GM12878 (cell line): Measurements from ENCODE around the gene IFRD2. TPM values are rescaled to one million over a fixed set of nuclear protein-coding genes. Genes with fewer than 3 reads are reported as not detected.

ENCODE experiments used
- ATAC-seq: fragments of 200-7000 bp; cut with Tn5 transposase; 3 replicates; pipeline ENCODE4 v1.9.1; 2020; ENCODE audit warnings: mild to moderate bottlenecking, moderate library complexity
- BruUV-seq: library from RNA; stranded (reverse); fragments of 400-500 nt; replicated peaks from 2 replicates; lab custom pipeline; 2021; lab: Mats Ljungman, UMichigan
- CTCF ChIA-PET: fragments of 300-600 bp; sonication (Branson Sonifier 250); formaldehyde crosslinking; extraction: SDS; loops from one replicate; lab custom pipeline; 2021; ENCODE audit warnings: inconsistent platforms; lab: Yijun Ruan, JAX
- POLR2A ChIA-PET: fragments of 350-600 bp; formaldehyde crosslinking; extraction: SDS; loops from one replicate; lab custom pipeline; 2021; ENCODE audit warnings: inconsistent platforms; lab: Charles Lee
- RAD21 ChIA-PET: fragments of 300-600 bp; sonication (Branson Sonifier 250); formaldehyde crosslinking; loops from one replicate; lab custom pipeline; 2023; ENCODE audit warnings: antibody characterized with exemption; ENCODE audit not compliant: unreplicated experiment; lab: Charles Lee
- SMC1A ChIA-PET: fragments of 300-600 bp; sonication (Branson Sonifier 250); formaldehyde crosslinking; loops from one replicate; lab custom pipeline; 2023; ENCODE audit not compliant: unreplicated experiment, uncharacterized antibody; lab: Charles Lee
- DNase-seq: peaks from one replicate; pipeline ENCODE4 v3.0.0-alpha.2; 2011; ENCODE audit warnings: low read depth, low spot score
- FAIRE-seq: peaks from 3 replicates; lab custom pipeline; 2011; peaks lifted over from hg19 to GRCh38; lab: Jason Lieb, UNC
- H2AFZ ChIP-seq: 2 replicates; pipeline ENCODE4 v1.6.0; 2011; ENCODE audit warnings: low read depth, low read length, control low read depth; ENCODE audit not compliant: control insufficient read depth
- H3K27ac ChIP-seq: 2 replicates; pipeline ENCODE4 v1.5.1; 2011; ENCODE audit warnings: control low read depth; ENCODE audit not compliant: control insufficient read depth, insufficient read depth
- H3K27me3 ChIP-seq, 2 experiments: replicated peaks in 1 of 2; 2 replicates each; pipeline versions ENCODE4 v1.6.0 to v1.6.1; 2011; ENCODE audit warnings: low read length in 1 of 2; ENCODE audit not compliant: control insufficient read depth in 2 of 2, insufficient read depth in 2 of 2
- H3K36me3 ChIP-seq, 2 experiments: 2 replicates each; pipeline ENCODE4 v1.5.1; 2011; ENCODE audit warnings: low read length in 1 of 2; ENCODE audit not compliant: control insufficient read depth in 2 of 2, insufficient read depth in 2 of 2
- H3K4me1 ChIP-seq: 2 replicates; pipeline ENCODE4 v1.6.1; 2011; ENCODE audit warnings: mild to moderate bottlenecking, low read length, moderate library complexity, mixed read lengths; ENCODE audit not compliant: control insufficient read depth, insufficient read depth
- H3K4me2 ChIP-seq: 2 replicates; pipeline ENCODE4 v1.6.0; 2011; ENCODE audit warnings: control low read depth; ENCODE audit not compliant: control insufficient read depth, insufficient read depth
- H3K4me3 ChIP-seq: fragments of 200-600 bp; sonication (generic); 2 replicates; pipeline ENCODE4 v1.5.1; 2016
- H3K79me2 ChIP-seq: 2 replicates; pipeline ENCODE4 v1.6.0; 2011; ENCODE audit warnings: low read length; ENCODE audit not compliant: control insufficient read depth, insufficient read depth
- H3K9ac ChIP-seq: 2 replicates; pipeline ENCODE4 v1.8.0; 2011; ENCODE audit warnings: low read length, control low read depth, mixed read lengths; ENCODE audit not compliant: control insufficient read depth, insufficient read depth
- H3K9me3 ChIP-seq: replicated peaks from 3 replicates; pipeline ENCODE4 v1.5.1; 2011; ENCODE audit warnings: mild to moderate bottlenecking, low read length; ENCODE audit not compliant: control insufficient read depth, insufficient read depth
- H4K20me1 ChIP-seq: 2 replicates; pipeline ENCODE4 v1.6.0; 2011; ENCODE audit not compliant: control insufficient read depth, insufficient read depth
- IRF4 ChIP-seq: IDR thresholded peaks from 2 replicates; pipeline ENCODE4 v1.6.1; 2011; ENCODE audit warnings: low read depth, low read length
- MEF2B ChIP-seq: fragments of 450-650 bp; IDR thresholded peaks from 2 replicates; pipeline ENCODE4 v1.6.1; 2018; ENCODE audit warnings: mild to moderate bottlenecking, moderate library complexity; ENCODE audit not compliant: partially characterized antibody, poor library complexity, severe bottlenecking
- NR2F1 ChIP-seq: fragments of 450-650 bp; conservative IDR thresholded peaks from 2 replicates; pipeline ENCODE4 v1.6.1; 2017; ENCODE audit warnings: mild to moderate bottlenecking
- POLR2A ChIP-seq: IDR thresholded peaks from 2 replicates; pipeline ENCODE4 v1.6.1; 2011; ENCODE audit warnings: low read depth, mild to moderate bottlenecking, low read length
- SMARCA5 ChIP-seq: fragments of 450-650 bp; IDR thresholded peaks from 2 replicates; pipeline ENCODE4 v1.6.1; 2017; ENCODE audit warnings: mild to moderate bottlenecking
- TAF1 ChIP-seq: IDR thresholded peaks from 2 replicates; pipeline ENCODE4 v1.6.1; 2011; ENCODE audit warnings: mild to moderate bottlenecking, low read depth, low read length, borderline replicate concordance
- WGBS: methylation state at CpG from one replicate; pipeline ENCODE4 v1.1.6; 2016; ENCODE audit warnings: low lambda C conversion rate; ENCODE audit not compliant: insufficient replicate concordance, insufficient coverage; ENCODE audit errors: missing lambda C conversion rate; 5-methylcytosine and 5-hydroxymethylcytosine counted together
- in situ Hi-C: fragments of 300-500 bp; cut with MboI; formaldehyde crosslinking; loops from 9 replicates; pipeline ENCODE4 v1.14.3; 2018; ENCODE audit warnings: mixed read lengths
- intact Hi-C: fragments of 100-400 bp; cut with micrococcal nuclease; formaldehyde crosslinking; loops from one replicate; pipeline ENCODE4 v1.14.2; 2022; ENCODE audit not compliant: unreplicated experiment
- polyA plus RNA-seq, 11 experiments: library from polyadenylated mRNA; depleted of rRNA in 4 of 11; unstranded in 6 of 11; stranded (reverse) in 5 of 11; fragments of >200 nt; fragmentation: Nextera tagmentation in 4 of 11; fragmentation: Illumina TruSeq in 1 of 11; extraction: Ambion mirVana in 4 of 11; extraction: Trizol in 1 of 11; gene quantifications; 1 replicate in 1 of 11; 2 replicates in 10 of 11; pipeline versions ENCODE4 v1.2.1 to v1.2.3, GENCODE V29; 2011 to 2016; ENCODE audit warnings: inconsistent platforms in 2 of 11, missing spikeins in 2 of 11, low read depth in 1 of 11
- total RNA-seq, 4 experiments: library from RNA; depleted of rRNA in 3 of 4; stranded (reverse); fragments of >200 nt in 3 of 4; fragmentation: Illumina TruSeq in 1 of 4; extraction: Trizol in 1 of 4; gene quantifications; 2 replicates each; pipeline versions ENCODE4 v1.2.1 to v1.2.3, GENCODE V29; 2013 to 2021
- TF ChIP-seq, protein P1 (sequence below): fragments of 450-650 bp; IDR thresholded peaks from 2 replicates; pipeline ENCODE4 v1.6.1; 2017; ENCODE audit warnings: mild to moderate bottlenecking
- TF ChIP-seq, protein P2 (sequence below): fragments of 450-650 bp; conservative IDR thresholded peaks from 2 replicates; pipeline ENCODE4 v1.6.1; 2017; ENCODE audit warnings: mild to moderate bottlenecking, moderate library complexity
- TF ChIP-seq, protein P3 (sequence below): fragments of 450-650 bp; IDR thresholded peaks from 2 replicates; pipeline ENCODE4 v1.6.1; 2017; ENCODE audit warnings: mild to moderate bottlenecking, low read depth, inconsistent platforms; ENCODE audit not compliant: poor library complexity, severe bottlenecking

The IFRD2 gene
- total and polyA plus RNA-seq, 10 of the 15 experiments (the other 5 are each of a cell fraction or from before 2014, with no cell fraction given): 19.1 to 153 (median 80.3) TPM

DNA sequence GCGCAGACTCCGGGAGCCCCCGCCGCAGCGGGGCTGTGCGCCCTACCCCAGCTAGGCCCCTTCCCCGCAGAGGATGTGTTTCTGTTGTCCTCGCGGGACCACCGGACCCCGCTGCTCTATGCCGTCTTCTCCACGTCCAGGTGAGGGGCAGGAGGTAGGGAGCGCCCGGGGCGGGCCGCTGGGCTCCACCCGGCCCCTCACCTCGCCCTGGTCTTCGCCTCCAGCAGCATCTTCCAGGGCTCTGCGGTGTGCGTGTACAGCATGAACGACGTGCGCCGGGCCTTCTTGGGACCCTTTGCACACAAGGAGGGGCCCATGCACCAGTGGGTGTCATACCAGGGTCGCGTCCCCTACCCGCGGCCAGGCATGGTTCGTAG is 18.6 kb downstream of the IFRD2 start:
- POLR2A ChIA-PET: no interaction called here
- no peak for TF ChIP-seq IRF4
- TF ChIP-seq TAF1: no peak
- TF ChIP-seq, protein P1, sequence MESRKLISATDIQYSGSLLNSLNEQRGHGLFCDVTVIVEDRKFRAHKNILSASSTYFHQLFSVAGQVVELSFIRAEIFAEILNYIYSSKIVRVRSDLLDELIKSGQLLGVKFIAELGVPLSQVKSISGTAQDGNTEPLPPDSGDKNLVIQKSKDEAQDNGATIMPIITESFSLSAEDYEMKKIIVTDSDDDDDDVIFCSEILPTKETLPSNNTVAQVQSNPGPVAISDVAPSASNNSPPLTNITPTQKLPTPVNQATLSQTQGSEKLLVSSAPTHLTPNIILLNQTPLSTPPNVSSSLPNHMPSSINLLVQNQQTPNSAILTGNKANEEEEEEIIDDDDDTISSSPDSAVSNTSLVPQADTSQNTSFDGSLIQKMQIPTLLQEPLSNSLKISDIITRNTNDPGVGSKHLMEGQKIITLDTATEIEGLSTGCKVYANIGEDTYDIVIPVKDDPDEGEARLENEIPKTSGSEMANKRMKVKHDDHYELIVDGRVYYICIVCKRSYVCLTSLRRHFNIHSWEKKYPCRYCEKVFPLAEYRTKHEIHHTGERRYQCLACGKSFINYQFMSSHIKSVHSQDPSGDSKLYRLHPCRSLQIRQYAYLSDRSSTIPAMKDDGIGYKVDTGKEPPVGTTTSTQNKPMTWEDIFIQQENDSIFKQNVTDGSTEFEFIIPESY: no peak
- TF ChIP-seq, protein P2, sequence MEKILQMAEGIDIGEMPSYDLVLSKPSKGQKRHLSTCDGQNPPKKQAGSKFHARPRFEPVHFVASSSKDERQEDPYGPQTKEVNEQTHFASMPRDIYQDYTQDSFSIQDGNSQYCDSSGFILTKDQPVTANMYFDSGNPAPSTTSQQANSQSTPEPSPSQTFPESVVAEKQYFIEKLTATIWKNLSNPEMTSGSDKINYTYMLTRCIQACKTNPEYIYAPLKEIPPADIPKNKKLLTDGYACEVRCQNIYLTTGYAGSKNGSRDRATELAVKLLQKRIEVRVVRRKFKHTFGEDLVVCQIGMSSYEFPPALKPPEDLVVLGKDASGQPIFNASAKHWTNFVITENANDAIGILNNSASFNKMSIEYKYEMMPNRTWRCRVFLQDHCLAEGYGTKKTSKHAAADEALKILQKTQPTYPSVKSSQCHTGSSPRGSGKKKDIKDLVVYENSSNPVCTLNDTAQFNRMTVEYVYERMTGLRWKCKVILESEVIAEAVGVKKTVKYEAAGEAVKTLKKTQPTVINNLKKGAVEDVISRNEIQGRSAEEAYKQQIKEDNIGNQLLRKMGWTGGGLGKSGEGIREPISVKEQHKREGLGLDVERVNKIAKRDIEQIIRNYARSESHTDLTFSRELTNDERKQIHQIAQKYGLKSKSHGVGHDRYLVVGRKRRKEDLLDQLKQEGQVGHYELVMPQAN: no peak
- TF ChIP-seq, protein P3, sequence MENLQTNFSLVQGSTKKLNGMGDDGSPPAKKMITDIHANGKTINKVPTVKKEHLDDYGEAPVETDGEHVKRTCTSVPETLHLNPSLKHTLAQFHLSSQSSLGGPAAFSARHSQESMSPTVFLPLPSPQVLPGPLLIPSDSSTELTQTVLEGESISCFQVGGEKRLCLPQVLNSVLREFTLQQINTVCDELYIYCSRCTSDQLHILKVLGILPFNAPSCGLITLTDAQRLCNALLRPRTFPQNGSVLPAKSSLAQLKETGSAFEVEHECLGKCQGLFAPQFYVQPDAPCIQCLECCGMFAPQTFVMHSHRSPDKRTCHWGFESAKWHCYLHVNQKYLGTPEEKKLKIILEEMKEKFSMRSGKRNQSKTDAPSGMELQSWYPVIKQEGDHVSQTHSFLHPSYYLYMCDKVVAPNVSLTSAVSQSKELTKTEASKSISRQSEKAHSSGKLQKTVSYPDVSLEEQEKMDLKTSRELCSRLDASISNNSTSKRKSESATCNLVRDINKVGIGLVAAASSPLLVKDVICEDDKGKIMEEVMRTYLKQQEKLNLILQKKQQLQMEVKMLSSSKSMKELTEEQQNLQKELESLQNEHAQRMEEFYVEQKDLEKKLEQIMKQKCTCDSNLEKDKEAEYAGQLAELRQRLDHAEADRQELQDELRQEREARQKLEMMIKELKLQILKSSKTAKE: no peak
- TF ChIP-seq MEF2B: no peak
- TF ChIP-seq POLR2A: no peak
- TF ChIP-seq NR2F1: no peak
- TF ChIP-seq SMARCA5: no peak
- TF ChIP-seq, all 136 proteins: peak for 0
- H3K4me1 ChIP-seq: peaks cover 6% of the 10 kb centered on the region
- DNase-seq: no peak
- H3K4me3 ChIP-seq: no peak overlapping the region
- WGBS: 51% methylated on average over 31 of the region's 31 CpGs
- H3K27ac ChIP-seq: no peak overlapping the region
- in situ Hi-C loops (loop anchor here (5.0 kb wide), 2 partner anchors 76 to 151 kb away; no protein-coding TSS in a partner anchor), intact Hi-C loops (loop anchor here (1.0 to 2.0 kb wide), 5 partner anchors 27 to 152 kb away; no protein-coding TSS in a partner anchor)
- no peaks in the 10 kb centered on the region for H3K36me3 ChIP-seq
- H3K27me3 ChIP-seq: peaks cover 7 to 8% of the 10 kb centered on the region in 2 experiments; a peak in 3 of 4 replicates
- BruUV-seq: no TSS peak
- RAD21 ChIA-PET: interaction anchor here (0.6 to 3.5 kb wide), 2 partner anchors 47 to 1211 kb away, joined by 3 to 23 read pairs; no protein-coding TSS in a partner anchor
- H3K9me3 ChIP-seq: no peaks in the 10 kb centered on the region
- no peak overlapping the region for H3K9ac ChIP-seq
- CTCF ChIA-PET: interaction anchor here (3.1 kb wide), 1 partner anchor 14 kb away, joined by 12 read pairs; no protein-coding TSS in a partner anchor
- H3K79me2 ChIP-seq: no peaks in the 10 kb centered on the region
- SMC1A ChIA-PET: no interaction called here
- no peak for ATAC-seq
- no peaks in the 10 kb centered on the region for H4K20me1 ChIP-seq
- H3K4me2 ChIP-seq: no peak overlapping the region; the same call in 1 of the 2 replicates
- no peak overlapping the region for H2AFZ ChIP-seq
- FAIRE-seq: no peak
